SK-N-SH (cell line): ENCODE data around the gene CHST1. TPM values are rescaled to one million over a fixed set of nuclear protein-coding genes. Genes with fewer than 3 reads are reported as not detected.

ENCODE experiments used
- CTCF ChIA-PET: fragments of 300-600, 350-600 bp; formaldehyde crosslinking; extraction: SDS; loops from one replicate; lab custom pipeline; 2021; lab: Yijun Ruan, JAX
- POLR2A ChIA-PET: fragments of 350-600 bp; sonication (Branson Sonifier 250); formaldehyde crosslinking; extraction: SDS; loops from one replicate; lab custom pipeline; 2020; ENCODE audit warnings: antibody characterized with exemption, inconsistent platforms; lab: Yijun Ruan, JAX
- DNase-seq: peaks from one replicate; pipeline ENCODE4 v3.0.0; 2012
- H2AFZ ChIP-seq: fragments of 200-600 bp; sonication (generic); 2 replicates; pipeline ENCODE4 v1.8.1; 2016; ENCODE audit warnings: antibody characterized with exemption, mild to moderate bottlenecking, low read depth
- H3F3A ChIP-seq: fragments of 200-600 bp; sonication (generic); replicated peaks from 2 replicates; pipeline ENCODE3; 2016; ENCODE audit warnings: antibody characterized with exemption, mild to moderate bottlenecking; ENCODE audit not compliant: insufficient read depth
- H3K27ac ChIP-seq, 2 experiments: fragments of 200-500 bp in 1 of 2; fragments of 200-600 bp in 1 of 2; sonication (Bioruptor generic) in 1 of 2; sonication (generic), shearing (Covaris generic) in 1 of 2; 2 replicates each; pipeline versions ENCODE4 v1.5.1 to v1.6.1; 2014 to 2016; ENCODE audit warnings: low read depth in 2 of 2, inconsistent platforms in 1 of 2, low read length in 1 of 2, mild to moderate bottlenecking in 1 of 2, mixed read lengths in 1 of 2
- H3K27me3 ChIP-seq: fragments of 200-600 bp; sonication (generic), shearing (Covaris generic); 2 replicates; pipeline ENCODE4 v1.6.1; 2016; ENCODE audit warnings: mixed run types; ENCODE audit not compliant: insufficient read depth
- H3K36me3 ChIP-seq, 2 experiments: fragments of 200-500 bp in 1 of 2; fragments of 200-600 bp in 1 of 2; sonication (Bioruptor generic) in 1 of 2; sonication (generic) in 1 of 2; replicated peaks in 1 of 2; 2 replicates each; pipeline versions ENCODE3 to v1.5.1; 2014 to 2016; ENCODE audit warnings: low read length in 1 of 2, mild to moderate bottlenecking in 1 of 2; ENCODE audit not compliant: insufficient read depth in 2 of 2, control insufficient read depth in 1 of 2
- H3K4me1 ChIP-seq, 2 experiments: fragments of 200-500 bp in 1 of 2; fragments of 200-600 bp in 1 of 2; sonication (Bioruptor generic) in 1 of 2; sonication (generic), shearing (Covaris generic) in 1 of 2; 2 replicates each; pipeline versions ENCODE4 v1.5.1 to v1.6.1; 2014 to 2016; ENCODE audit warnings: low read depth in 1 of 2, low read length in 1 of 2, mixed run types in 1 of 2; ENCODE audit not compliant: insufficient read depth in 2 of 2, control insufficient read depth in 1 of 2
- H3K4me2 ChIP-seq: fragments of 200-600 bp; sonication (generic), shearing (Covaris generic); 2 replicates; pipeline ENCODE4 v1.6.1; 2017; ENCODE audit warnings: mixed run types
- H3K4me3 ChIP-seq, 2 experiments: fragments of 200-500 bp in 1 of 2; fragments of 200-600 bp in 1 of 2; sonication (Bioruptor generic) in 1 of 2; sonication (generic), shearing (Covaris generic) in 1 of 2; 2 replicates each; pipeline versions ENCODE4 v1.5.1 to v1.8.1; 2014 to 2016; ENCODE audit warnings: low read depth in 2 of 2, inconsistent platforms in 1 of 2, low read length in 1 of 2, mild to moderate bottlenecking in 1 of 2, mixed read lengths in 1 of 2, moderate library complexity in 1 of 2
- H3K79me2 ChIP-seq: fragments of 200-600 bp; sonication (generic); 2 replicates; pipeline ENCODE4 v1.8.1; 2017; ENCODE audit warnings: mild to moderate bottlenecking; ENCODE audit not compliant: insufficient read depth
- H3K9ac ChIP-seq: fragments of 200-600 bp; sonication (generic); 2 replicates; pipeline ENCODE4 v1.6.1; 2017; ENCODE audit warnings: mixed run types
- H3K9me2 ChIP-seq: fragments of 200-600 bp; sonication (generic); 2 replicates; pipeline ENCODE4 v1.6.1; 2017; ENCODE audit warnings: mixed run types
- H3K9me3 ChIP-seq: fragments of 200-600 bp; sonication (generic); 2 replicates; pipeline ENCODE4 v1.6.1; 2017; ENCODE audit warnings: mixed run types, mild to moderate bottlenecking, moderate library complexity
- H4K20me1 ChIP-seq: fragments of 200-600 bp; sonication (generic); 2 replicates; pipeline ENCODE4 v1.6.1; 2017; ENCODE audit warnings: mild to moderate bottlenecking, mixed run types; ENCODE audit not compliant: insufficient read depth
- ELF1 ChIP-seq: IDR thresholded peaks from 2 replicates; pipeline ENCODE4 v1.4.0; 2012
- EZH2phosphoT487 ChIP-seq: fragments of 200-600 bp; sonication (generic); IDR thresholded peaks from 2 replicates; pipeline ENCODE4 v1.6.1; 2017; ENCODE audit warnings: low read depth, mixed run types, mild to moderate bottlenecking, antibody characterized with exemption, moderate library complexity, borderline replicate concordance
- FOSL2 ChIP-seq: IDR thresholded peaks from 2 replicates; pipeline ENCODE4 v1.4.0; 2012; ENCODE audit warnings: low read depth, mild to moderate bottlenecking, moderate library complexity, borderline replicate concordance
- FOXJ3 ChIP-seq: sonication (generic); formaldehyde crosslinking; IDR thresholded peaks from 2 replicates; pipeline ENCODE4 v1.5.1; 2020; ENCODE audit warnings: mild to moderate bottlenecking, missing genetic modification reagents
- FOXM1 ChIP-seq: IDR thresholded peaks from 2 replicates; pipeline ENCODE4 v1.4.0; 2012; ENCODE audit warnings: low read depth, mild to moderate bottlenecking
- GABPA ChIP-seq: IDR thresholded peaks from 2 replicates; pipeline ENCODE4 v1.4.0; 2012; ENCODE audit warnings: low read depth, mild to moderate bottlenecking
- GATA2 ChIP-seq: sonication (generic); formaldehyde crosslinking; IDR thresholded peaks from 2 replicates; pipeline ENCODE4 v1.5.0; 2020; ENCODE audit warnings: mild to moderate bottlenecking, missing genetic modification reagents
- JUND ChIP-seq: IDR thresholded peaks from 2 replicates; pipeline ENCODE4 v1.4.0; 2012
- MXI1 ChIP-seq: IDR thresholded peaks from 2 replicates; pipeline ENCODE4 v1.6.1; 2012; ENCODE audit warnings: mild to moderate bottlenecking, low read depth, low read length, improper control_type of control experiment
- NFIC ChIP-seq: IDR thresholded peaks from 2 replicates; pipeline ENCODE4 v1.4.0; 2012; ENCODE audit warnings: borderline replicate concordance
- NRF1 ChIP-seq: IDR thresholded peaks from 2 replicates; pipeline ENCODE4 v1.6.1; 2012; ENCODE audit warnings: low read depth, mild to moderate bottlenecking, low read length
- PBX3 ChIP-seq: IDR thresholded peaks from 2 replicates; pipeline ENCODE4; 2012
- REST ChIP-seq: IDR thresholded peaks from 2 replicates; pipeline ENCODE4 v1.6.1; 2012; ENCODE audit warnings: mild to moderate bottlenecking, low read depth, low read length, moderate library complexity
- RFX5 ChIP-seq: IDR thresholded peaks from 2 replicates; pipeline ENCODE4 v1.6.1; 2012; ENCODE audit warnings: mild to moderate bottlenecking, improper control_type of control experiment, low read length
- SIN3A ChIP-seq: IDR thresholded peaks from 2 replicates; pipeline ENCODE4 v1.6.1; 2012; ENCODE audit warnings: low read depth, mild to moderate bottlenecking, low read length, moderate library complexity, borderline replicate concordance
- SMC3 ChIP-seq: IDR thresholded peaks from 2 replicates; pipeline ENCODE4 v1.6.1; 2012; ENCODE audit warnings: low read depth, low read length, improper control_type of control experiment
- TCF12 ChIP-seq: IDR thresholded peaks from 2 replicates; pipeline ENCODE4 v1.4.0; 2012
- TEAD4 ChIP-seq: IDR thresholded peaks from 2 replicates; pipeline ENCODE4 v1.4.0; 2012; ENCODE audit warnings: mild to moderate bottlenecking, borderline replicate concordance; ENCODE audit not compliant: insufficient read depth
- YY1 ChIP-seq: IDR thresholded peaks from 2 replicates; pipeline ENCODE4 v1.4.0; 2012; ENCODE audit warnings: low read depth, mild to moderate bottlenecking
- WGBS: methylation state at CpG from one replicate; pipeline ENCODE4 v1.1.6; 2017; ENCODE audit warnings: low lambda C conversion rate; 5-methylcytosine and 5-hydroxymethylcytosine counted together
- polyA plus RNA-seq, 3 experiments: library from polyadenylated mRNA; depleted of rRNA; stranded (reverse); fragments of >200 nt; gene quantifications; 2 replicates each; pipeline ENCODE4 v1.2.3, GENCODE V29; 2012
- TF ChIP-seq, protein P1 (sequence below): fragments of 200-600 bp; sonication (generic); IDR thresholded peaks from 2 replicates; pipeline ENCODE4 v1.6.1; 2017; ENCODE audit warnings: antibody characterized with exemption, mild to moderate bottlenecking, moderate library complexity
- TF ChIP-seq, protein P2 (sequence below): fragments of 150-350 bp; IDR thresholded peaks from 2 replicates; pipeline ENCODE4 v1.6.1; 2016; ENCODE audit warnings: mild to moderate bottlenecking, low read depth, low read length

Gene CHST1
- polyA plus RNA-seq, 1 of the 3 experiments (the other 2 are of a cell fraction) = 4.9 TPM

DNA sequence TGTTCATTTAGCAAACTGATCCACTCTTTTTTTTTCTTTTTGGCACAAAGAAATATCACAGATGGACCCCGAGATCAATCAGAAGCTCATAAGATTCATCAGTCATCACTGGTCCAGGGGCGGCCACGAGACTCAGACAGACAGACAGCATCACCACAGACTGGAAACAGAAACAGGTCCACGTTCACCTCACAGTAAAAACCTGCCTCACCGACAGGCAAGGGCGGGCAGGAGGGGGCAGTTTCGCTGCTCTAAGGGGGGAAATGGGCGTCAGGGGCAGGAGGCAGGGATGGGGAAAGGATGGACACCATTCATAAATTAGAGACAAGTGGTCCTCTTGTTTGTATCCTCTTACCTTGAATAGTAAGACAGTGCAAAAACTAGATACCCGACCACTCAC lies 16.5 kb downstream of the CHST1 start:
- WGBS = 65% methylated on average over 9 of the region's 9 CpGs
- Histone ChIP-seq H3K9me3 (no peaks in the 10 kb centered on the region), H3K4me3 (no peak overlapping the region), H3F3A (no peaks in the 10 kb centered on the region), H3K27ac (no peak overlapping the region), H3K4me2 (no peak overlapping the region), H3K27me3 (no peaks in the 10 kb centered on the region), H3K79me2 (no peaks in the 10 kb centered on the region), H4K20me1 (no peaks in the 10 kb centered on the region), H3K4me1 (no peaks in the 10 kb centered on the region), H2AFZ (no peak overlapping the region), H3K9me2 (no peaks in the 10 kb centered on the region), H3K36me3 (no peaks in the 10 kb centered on the region), H3K9ac (no peak overlapping the region)
- ChIA-PET POLR2A (no interaction called here), CTCF (interaction anchor here (0.7 to 1.5 kb wide), 2 partner anchors 28 to 278 kb away, joined by 3 to 9 read pairs; no protein-coding TSS in a partner anchor)
- no peak for DNase-seq
- no peak for TF ChIP-seq TEAD4
- no peak for TF ChIP-seq EZH2phosphoT487
- TF ChIP-seq SMC3 = no peak
- TF ChIP-seq NRF1 = no peak
- TF ChIP-seq SIN3A = no peak
- no peak for TF ChIP-seq FOXM1
- no peak for TF ChIP-seq FOSL2
- TF ChIP-seq RFX5 = no peak
- TF ChIP-seq MXI1 = no peak
- no peak for TF ChIP-seq ELF1
- no peak for TF ChIP-seq NFIC
- TF ChIP-seq, protein P1, sequence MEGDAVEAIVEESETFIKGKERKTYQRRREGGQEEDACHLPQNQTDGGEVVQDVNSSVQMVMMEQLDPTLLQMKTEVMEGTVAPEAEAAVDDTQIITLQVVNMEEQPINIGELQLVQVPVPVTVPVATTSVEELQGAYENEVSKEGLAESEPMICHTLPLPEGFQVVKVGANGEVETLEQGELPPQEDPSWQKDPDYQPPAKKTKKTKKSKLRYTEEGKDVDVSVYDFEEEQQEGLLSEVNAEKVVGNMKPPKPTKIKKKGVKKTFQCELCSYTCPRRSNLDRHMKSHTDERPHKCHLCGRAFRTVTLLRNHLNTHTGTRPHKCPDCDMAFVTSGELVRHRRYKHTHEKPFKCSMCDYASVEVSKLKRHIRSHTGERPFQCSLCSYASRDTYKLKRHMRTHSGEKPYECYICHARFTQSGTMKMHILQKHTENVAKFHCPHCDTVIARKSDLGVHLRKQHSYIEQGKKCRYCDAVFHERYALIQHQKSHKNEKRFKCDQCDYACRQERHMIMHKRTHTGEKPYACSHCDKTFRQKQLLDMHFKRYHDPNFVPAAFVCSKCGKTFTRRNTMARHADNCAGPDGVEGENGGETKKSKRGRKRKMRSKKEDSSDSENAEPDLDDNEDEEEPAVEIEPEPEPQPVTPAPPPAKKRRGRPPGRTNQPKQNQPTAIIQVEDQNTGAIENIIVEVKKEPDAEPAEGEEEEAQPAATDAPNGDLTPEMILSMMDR = no peak
- TF ChIP-seq, protein P2, sequence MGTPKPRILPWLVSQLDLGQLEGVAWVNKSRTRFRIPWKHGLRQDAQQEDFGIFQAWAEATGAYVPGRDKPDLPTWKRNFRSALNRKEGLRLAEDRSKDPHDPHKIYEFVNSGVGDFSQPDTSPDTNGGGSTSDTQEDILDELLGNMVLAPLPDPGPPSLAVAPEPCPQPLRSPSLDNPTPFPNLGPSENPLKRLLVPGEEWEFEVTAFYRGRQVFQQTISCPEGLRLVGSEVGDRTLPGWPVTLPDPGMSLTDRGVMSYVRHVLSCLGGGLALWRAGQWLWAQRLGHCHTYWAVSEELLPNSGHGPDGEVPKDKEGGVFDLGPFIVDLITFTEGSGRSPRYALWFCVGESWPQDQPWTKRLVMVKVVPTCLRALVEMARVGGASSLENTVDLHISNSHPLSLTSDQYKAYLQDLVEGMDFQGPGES = no peak
- TF ChIP-seq GATA2 = no peak

GRCh38 chr11:45647786-45648185 lies 17.6 kb downstream of the CHST1 start:
- Histone ChIP-seq H3K4me2 (no peak overlapping the region), H3K9me2 (no peaks in the 10 kb centered on the region), H3K9me3 (no peaks in the 10 kb centered on the region), H3K27me3 (no peaks in the 10 kb centered on the region; the same call in 1 of the 2 replicates), H3F3A (no peaks in the 10 kb centered on the region), H2AFZ (no peak overlapping the region), H3K36me3 (no peaks in the 10 kb centered on the region), H3K79me2 (no peaks in the 10 kb centered on the region), H3K27ac (no peak overlapping the region), H4K20me1 (no peaks in the 10 kb centered on the region), H3K9ac (no peak overlapping the region), H3K4me3 (no peak overlapping the region), H3K4me1 (no peaks in the 10 kb centered on the region)
- ChIA-PET POLR2A (no interaction called here), CTCF (interaction anchor here (1.0 to 1.5 kb wide), 2 partner anchors 8 to 277 kb away, joined by 3 to 9 read pairs; no protein-coding TSS in a partner anchor)
- WGBS = no CpG with 5 or more reads among the region's 1 CpG
- DNase-seq = no peak
- TF ChIP-seq FOXM1 = no peak
- TF ChIP-seq NRF1 = no peak
- no peak for TF ChIP-seq GABPA
- no peak for TF ChIP-seq JUND
- no peak for TF ChIP-seq FOXJ3 (CRISPR knock-in tag)
- TF ChIP-seq NFIC = no peak
- no peak for TF ChIP-seq PBX3
- TF ChIP-seq SMC3 = no peak
- TF ChIP-seq REST = no peak
- no peak for TF ChIP-seq YY1
- TF ChIP-seq TCF12 = no peak
- TF ChIP-seq SIN3A = no peak
